ENCODE data around the gene NFILZ.

The NFILZ gene

DNA sequence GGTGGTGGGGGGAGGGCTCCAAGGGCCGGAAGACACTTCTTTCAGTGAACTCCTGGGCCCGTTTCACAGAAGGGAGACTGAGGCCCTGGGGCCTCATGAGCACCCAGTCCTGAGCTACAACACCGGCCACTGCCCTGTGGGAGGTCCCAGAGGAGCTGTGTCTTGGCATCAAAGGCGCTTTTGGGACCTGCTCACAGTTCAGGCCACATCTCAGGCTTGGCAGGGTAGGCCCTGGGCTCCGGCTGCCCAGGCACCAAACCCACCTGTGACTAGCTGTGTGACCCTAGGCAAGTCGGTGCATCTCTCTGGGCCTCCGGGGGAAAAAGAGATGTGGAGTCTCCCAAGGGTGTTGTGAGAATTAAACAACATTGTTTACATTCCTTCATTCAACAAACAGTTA, 29.5 kb downstream of the NFILZ start:
- no peak for TF ChIP-seq CTCF (IDR thresholded peaks at IDR 0.05)

DNA sequence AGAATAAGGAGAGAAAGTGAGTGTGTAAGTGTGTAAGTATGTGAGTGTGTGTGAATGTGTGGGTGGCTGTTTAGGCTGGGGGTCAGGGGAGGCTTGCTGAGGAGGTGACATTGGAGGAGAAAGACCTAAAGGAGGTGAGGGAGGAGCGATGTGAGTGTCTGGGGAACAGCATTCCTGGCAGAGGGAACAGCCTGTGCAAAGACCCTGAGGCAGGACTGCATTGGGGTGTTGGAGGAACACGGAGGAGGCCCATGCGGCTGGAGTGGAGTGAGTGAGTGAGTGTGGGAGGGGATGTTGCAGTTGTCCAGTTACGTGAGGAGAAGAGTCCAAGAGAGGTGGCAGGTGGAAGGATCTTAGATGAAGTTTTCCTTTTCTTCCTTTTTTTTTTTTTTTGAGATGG, 31.8 kb downstream of the NFILZ start:
- TF ChIP-seq CTCF (IDR thresholded peaks at IDR 0.05): no peak

DNA sequence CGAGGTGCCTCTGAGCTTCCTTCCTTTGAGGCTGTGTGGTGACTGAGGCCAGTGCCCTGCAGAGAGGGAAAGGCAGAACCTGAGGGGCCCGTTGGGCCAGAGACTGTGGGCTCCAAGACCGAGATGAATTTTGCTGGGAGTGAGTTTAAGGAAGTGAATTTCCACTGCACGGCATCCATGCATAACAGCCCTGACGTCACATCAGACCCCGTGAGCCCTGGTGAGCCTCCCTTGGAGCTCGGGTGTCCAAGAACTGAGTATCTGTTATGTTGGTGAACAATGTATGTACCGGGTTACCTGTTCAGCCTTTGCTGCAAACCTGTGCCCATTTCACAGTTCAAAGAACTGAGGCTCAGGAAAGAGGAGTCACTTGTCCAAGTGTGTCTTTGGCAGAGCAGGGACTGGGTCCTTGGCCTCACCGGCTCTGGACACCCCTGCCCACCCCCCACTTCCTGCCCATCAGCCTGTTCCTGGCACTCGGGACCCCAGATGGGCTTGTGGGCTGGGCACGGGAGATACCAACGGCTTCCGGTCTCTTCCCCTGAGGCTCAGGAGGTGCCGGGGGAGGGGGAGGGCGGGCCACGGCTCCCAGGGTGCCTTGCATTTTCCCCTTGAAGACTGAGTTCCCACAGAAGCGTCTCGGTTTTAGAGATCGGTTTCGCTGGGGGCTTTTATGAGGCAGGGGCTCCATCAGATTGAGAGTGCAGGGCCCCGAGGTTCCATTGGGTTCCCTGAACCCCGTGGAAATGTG, 33.7 kb downstream of the NFILZ start:
- no peak for TF ChIP-seq CTCF (IDR thresholded peaks at IDR 0.05)

DNA sequence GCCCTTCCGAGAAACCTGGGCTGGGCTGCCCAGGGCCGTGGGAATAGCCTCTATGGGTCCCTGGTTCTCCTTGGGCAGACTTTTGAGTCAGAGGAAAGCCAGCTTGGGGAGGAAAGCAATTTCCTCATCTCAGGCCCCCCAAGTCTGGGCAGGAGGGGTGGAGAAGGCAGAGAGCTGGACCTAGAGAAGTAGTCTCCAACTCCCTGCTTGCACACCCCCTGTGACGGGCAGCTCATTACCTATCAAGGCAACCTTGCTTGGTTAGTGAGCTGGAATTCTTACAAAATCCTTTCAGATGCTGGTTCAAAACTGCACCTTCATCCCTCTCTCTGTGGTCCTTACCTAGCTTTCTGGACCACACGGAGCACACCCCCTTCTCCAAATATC, 34.2 kb downstream of the NFILZ start:
- TF ChIP-seq CTCF (IDR thresholded peaks at IDR 0.05): no peak

DNA sequence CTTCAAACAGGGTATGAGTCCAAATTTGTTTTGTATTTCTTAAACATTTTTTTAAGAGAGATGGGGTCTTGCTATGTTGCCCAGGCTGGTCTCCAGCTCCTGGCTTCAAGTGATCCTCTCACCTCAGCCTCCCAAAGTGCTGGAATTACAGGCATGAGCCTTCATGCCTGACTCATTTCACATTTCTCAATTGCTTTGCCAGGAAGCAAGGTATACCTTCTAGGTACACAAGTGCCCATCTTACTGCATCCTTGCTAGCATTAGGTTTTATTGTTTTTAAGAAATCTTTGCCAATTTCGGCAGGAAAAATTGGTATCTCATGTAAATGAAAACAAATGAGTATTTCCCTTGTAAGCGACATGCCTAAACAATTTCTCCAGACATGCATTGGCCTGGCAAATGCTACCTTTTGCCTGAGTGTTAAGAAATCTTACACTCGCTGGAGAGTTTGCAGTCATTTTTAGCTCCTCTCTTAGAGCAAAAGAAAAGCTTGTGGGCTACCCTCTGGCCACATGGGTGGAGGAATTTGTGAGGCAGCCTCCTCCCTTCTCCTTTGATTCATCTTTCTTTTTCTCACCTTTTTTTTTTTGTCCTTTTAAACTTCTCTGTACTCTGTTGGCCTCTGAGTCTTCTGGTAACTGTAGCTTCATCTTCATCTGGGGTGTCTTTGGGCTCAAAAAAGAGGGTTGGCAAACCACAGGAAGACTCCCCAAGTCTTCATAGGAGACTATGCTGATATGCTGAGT, 35.2 kb downstream of the NFILZ start:
- TF ChIP-seq CTCF (IDR thresholded peaks at IDR 0.05): no peak

DNA sequence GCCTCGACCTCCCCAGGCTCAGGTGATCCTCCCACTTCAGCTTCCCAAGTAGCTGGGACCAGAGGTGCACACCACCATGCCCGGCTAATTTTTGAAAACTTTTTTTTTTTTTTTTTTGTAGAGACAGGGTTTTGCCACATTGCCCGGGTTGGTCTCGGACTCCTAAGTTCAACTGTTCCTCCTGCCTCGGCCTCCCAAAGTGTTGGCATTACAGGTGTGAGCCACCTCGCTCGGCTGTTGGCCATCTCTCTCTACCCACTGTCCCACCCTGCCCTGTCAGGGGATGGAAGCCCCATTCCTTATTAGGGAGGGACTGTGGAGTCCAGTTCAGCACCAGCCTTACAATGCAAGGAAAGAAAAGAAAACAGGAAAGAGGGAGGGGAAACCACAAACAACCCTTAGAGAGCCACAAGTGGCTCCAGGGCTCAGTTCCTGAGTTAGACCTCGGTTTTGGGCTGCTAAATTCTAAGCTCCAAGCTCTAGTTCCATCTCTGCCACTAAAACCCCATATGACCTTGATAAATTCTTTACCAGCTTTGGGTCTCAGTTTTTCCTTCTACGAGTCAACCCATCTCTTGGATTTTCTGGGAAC, 36.5 kb downstream of the NFILZ start:
- no peak for TF ChIP-seq CTCF (IDR thresholded peaks at IDR 0.05)

DNA sequence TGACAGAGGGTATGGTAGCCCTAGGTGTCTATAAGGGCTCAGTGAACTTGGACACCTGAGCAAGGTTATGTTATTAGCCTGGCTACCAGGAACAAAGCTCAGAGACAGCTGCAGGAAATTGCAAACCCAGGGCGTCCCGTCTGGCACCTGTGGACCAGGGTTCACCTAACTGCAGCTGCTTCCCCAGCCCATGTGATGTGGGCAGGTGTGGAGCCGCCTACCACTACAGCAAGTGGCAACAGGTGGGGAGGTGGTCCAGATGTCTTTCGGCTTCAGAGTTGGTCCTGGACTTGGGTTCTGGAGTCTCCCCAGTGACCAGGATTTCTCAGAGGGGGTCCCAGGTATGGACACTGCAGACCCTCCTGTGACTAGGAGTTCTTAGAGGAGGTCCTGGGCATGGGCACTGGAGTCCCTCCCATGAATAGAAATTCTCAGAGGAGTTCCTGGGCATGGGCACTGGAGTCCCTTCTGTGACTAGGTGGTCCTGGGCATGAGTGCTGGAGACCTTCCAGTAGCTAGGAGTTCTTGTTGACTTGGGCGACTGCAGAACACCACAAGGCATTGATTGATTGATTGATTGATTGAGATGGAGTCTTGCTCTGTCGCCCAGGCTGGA, 43.0 kb downstream of the NFILZ start:
- TF ChIP-seq CTCF (IDR thresholded peaks at IDR 0.05): no peak

All from LNCAP (cell line).